HG02798 (cell line): ENCODE results near the gene COQ10B.
A peak's percentile ranks its signal among the peaks of the same experiment; 100 is the strongest.
"Not testable (repeated sequence)": the region's sequence is repeated elsewhere in the genome, so short reads cannot be mapped to it uniquely, and the experiment has no call there.

Source experiments
- ATAC-seq: cut with Tn5 transposase; IDR thresholded peaks from one replicate; pipeline ENCODE4 v1.9.1; 2021; ENCODE audit warnings: mild to moderate bottlenecking; ENCODE audit not compliant: unreplicated experiment, poor library complexity

Gene COQ10B

GRCh38 chr2:197450465-197450864 is 2.9 kb upstream of the COQ10B start:
- no peak for ATAC-seq

GRCh38 chr2:197450935-197451358 is 2.4 kb upstream of the COQ10B start:
- ATAC-seq = not testable (repeated sequence)

GRCh38 chr2:197452754-197453122 is 614 bp upstream of the COQ10B start:
- no peak for ATAC-seq

- peak; percentile 22 for ATAC-seq
Measured at GRCh38 chr2:197453914-197454398, 604 bp downstream of the COQ10B start.

- ATAC-seq = no peak
Measured at GRCh38 chr2:197454923-197455322, 1.6 kb downstream of the COQ10B start.

- no peak for ATAC-seq
Measured at GRCh38 chr2:197455428-197455827, 2.1 kb downstream of the COQ10B start.

- ATAC-seq = no peak
Measured at GRCh38 chr2:197460649-197461048, 7.3 kb downstream of the COQ10B start.

- ATAC-seq = no peak
Measured at GRCh38 chr2:197461057-197461456, 7.7 kb downstream of the COQ10B start.

- no peak for ATAC-seq
Measured at GRCh38 chr2:197464175-197464574, 10.8 kb downstream of the COQ10B start.

- ATAC-seq = no peak
Measured at GRCh38 chr2:197472166-197472565, 18.8 kb downstream of the COQ10B start.

- no peak for ATAC-seq
Measured at GRCh38 chr2:197477797-197478196, 24.4 kb downstream of the COQ10B start.

GRCh38 chr2:197480165-197481036 is 27.0 kb downstream of the COQ10B start:
- ATAC-seq = no peak

- not testable (repeated sequence) for ATAC-seq
Measured at GRCh38 chr2:197484248-197484647, 30.9 kb downstream of the COQ10B start.

- ATAC-seq = no peak
Measured at GRCh38 chr2:197486175-197486574, 32.8 kb downstream of the COQ10B start.

GRCh38 chr2:197487385-197487784 is 34.0 kb downstream of the COQ10B start:
- no peak for ATAC-seq

GRCh38 chr2:197495433-197496134 is 42.2 kb downstream of the COQ10B start:
- ATAC-seq = no peak

- ATAC-seq = no peak
Measured at GRCh38 chr2:197496695-197497094, 43.3 kb downstream of the COQ10B start.

- ATAC-seq = no peak
Measured at GRCh38 chr2:197497326-197497725, 44.0 kb downstream of the COQ10B start.

- no peak for ATAC-seq
Measured at GRCh38 chr2:197498235-197498936, 45.0 kb downstream of the COQ10B start.

- ATAC-seq = peak; percentile 14
Measured at GRCh38 chr2:197498937-197499593, 45.7 kb downstream of the COQ10B start.
